Stimulated activated CD4-positive, alpha-beta T cell treated with anti-CD3 and anti-CD28 coated beads, TNF-alpha, amount 100 ng/mL, for 24 hours (primary cell): ENCODE results near the gene HDLBP.

ENCODE experiments used
- DNase-seq, 3 experiments: peaks; one replicate each; pipeline ENCODE4 v3.0.0-alpha.2; 2020; ENCODE audit warnings: low read depth in 3 of 3

The HDLBP gene

GRCh38 chr2:241195506-241196130, 119.9 kb downstream of the HDLBP start:
- DNase-seq = no peak

GRCh38 chr2:241194811-241195210, 120.7 kb downstream of the HDLBP start:
- DNase-seq = no peak

- no peak for DNase-seq
Measured at GRCh38 chr2:241193271-241193670, 122.2 kb downstream of the HDLBP start.

GRCh38 chr2:241191081-241191480, 124.4 kb downstream of the HDLBP start:
- DNase-seq = no peak

- DNase-seq = no peak
Measured at GRCh38 chr2:241190291-241190981, 125.0 kb downstream of the HDLBP start.

- DNase-seq = no peak
Measured at GRCh38 chr2:241189856-241190201, 125.6 kb downstream of the HDLBP start.

- no peak for DNase-seq
Measured at GRCh38 chr2:241189093-241189855, 126.2 kb downstream of the HDLBP start.

- DNase-seq = no peak
Measured at GRCh38 chr2:241188361-241189092, 126.9 kb downstream of the HDLBP start, which contains the start of gene ANO7. Gene ANO7 (plus strand): TSS chr2:241188677. CDS start chr2:241190064, 1,387 bp downstream.

- no peak for DNase-seq
Measured at GRCh38 chr2:241187918-241188234, 127.6 kb downstream of the HDLBP start.

GRCh38 chr2:241187101-241187917, 128.2 kb downstream of the HDLBP start:
- no peak for DNase-seq

- DNase-seq = no peak
Measured at GRCh38 chr2:241185961-241186360, 129.5 kb downstream of the HDLBP start.

GRCh38 chr2:241184901-241185300, 130.6 kb downstream of the HDLBP start:
- DNase-seq = no peak

- no peak for DNase-seq
Measured at GRCh38 chr2:241183221-241183620, 132.3 kb downstream of the HDLBP start.

GRCh38 chr2:241182531-241183133, 132.8 kb downstream of the HDLBP start:
- no peak for DNase-seq

- DNase-seq = no peak
Measured at GRCh38 chr2:241182126-241182525, 133.3 kb downstream of the HDLBP start.

- no peak for DNase-seq
Measured at GRCh38 chr2:241180495-241180894, 135.0 kb downstream of the HDLBP start.

GRCh38 chr2:241179899-241180298, 135.6 kb downstream of the HDLBP start:
- DNase-seq = peak in 2 of 3 experiments; percentile 5 to 26

- DNase-seq = no peak
Measured at GRCh38 chr2:241178961-241179360, 136.5 kb downstream of the HDLBP start.

GRCh38 chr2:241177526-241178334, 137.7 kb downstream of the HDLBP start:
- DNase-seq = no peak
